H9 (cell line): ENCODE measurements around the gene CUEDC2. TPM values are rescaled to one million over a fixed set of nuclear protein-coding genes. Genes with fewer than 3 reads are reported as not detected.
A peak's percentile ranks its signal among the peaks of the same experiment; 100 is the strongest.

Experiments
- DNase-seq: peaks from one replicate; pipeline ENCODE4 v3.0.0-alpha.2; 2017
- H2AFZ ChIP-seq: one replicate; pipeline ENCODE4 v1.6.1; 2013; ENCODE audit warnings: mild to moderate bottlenecking, low read length, control low read depth, moderate library complexity
- H2AK5ac ChIP-seq: 2 replicates; pipeline ENCODE4 v1.6.1; 2013; ENCODE audit warnings: low read length, control low read depth, mixed read lengths; ENCODE audit not compliant: insufficient read length
- H2BK120ac ChIP-seq: one replicate; pipeline ENCODE4 v1.6.1; 2013; ENCODE audit warnings: low read depth, mild to moderate bottlenecking, low read length, control low read depth, inconsistent platforms; ENCODE audit not compliant: poor library complexity, severe bottlenecking
- H2BK12ac ChIP-seq: 2 replicates; pipeline ENCODE4 v1.6.1; 2013; ENCODE audit warnings: low read length, control low read depth, mixed read lengths, low read depth; ENCODE audit not compliant: insufficient read length
- H2BK15ac ChIP-seq: 2 replicates; pipeline ENCODE4 v1.6.1; 2013; ENCODE audit warnings: low read depth, low read length, control low read depth
- H2BK20ac ChIP-seq: one replicate; pipeline ENCODE4 v1.6.1; 2013; ENCODE audit warnings: low read depth, mild to moderate bottlenecking, low read length, control low read depth, inconsistent platforms; ENCODE audit not compliant: poor library complexity, severe bottlenecking
- H2BK5ac ChIP-seq: 2 replicates; pipeline ENCODE4 v1.6.1; 2013; ENCODE audit warnings: low read length, control low read depth, mixed read lengths; ENCODE audit not compliant: insufficient read length
- H3K14ac ChIP-seq: 2 replicates; pipeline ENCODE4 v1.6.1; 2013; ENCODE audit warnings: low read length, control low read depth; ENCODE audit not compliant: insufficient read depth
- H3K18ac ChIP-seq: 2 replicates; pipeline ENCODE4 v1.6.1; 2013; ENCODE audit warnings: low read depth, mild to moderate bottlenecking, mixed read lengths, low read length, control low read depth; ENCODE audit not compliant: insufficient read length
- H3K23ac ChIP-seq: 2 replicates; pipeline ENCODE4 v1.6.1; 2013; ENCODE audit warnings: low read length, control low read depth, mixed read lengths, low read depth; ENCODE audit not compliant: insufficient read length
- H3K23me2 ChIP-seq: 2 replicates; pipeline ENCODE4 v1.6.1; 2013; ENCODE audit warnings: low read depth, mild to moderate bottlenecking, mixed read lengths, low read length, control low read depth; ENCODE audit not compliant: insufficient read length, poor library complexity, severe bottlenecking
- H3K27ac ChIP-seq: 2 replicates; pipeline ENCODE4 v1.5.1; 2013; ENCODE audit warnings: low read length, control low read depth, mixed read lengths, low read depth; ENCODE audit not compliant: insufficient read length
- H3K27me3 ChIP-seq: 2 replicates; pipeline ENCODE4 v1.6.1; 2013; ENCODE audit warnings: low read length, control low read depth, inconsistent platforms; ENCODE audit not compliant: insufficient read depth
- H3K4ac ChIP-seq: 2 replicates; pipeline ENCODE4 v1.6.1; 2013; ENCODE audit warnings: low read depth, mild to moderate bottlenecking, control low read depth, inconsistent platforms, low read length, moderate library complexity
- H3K4me1 ChIP-seq: 2 replicates; pipeline ENCODE4 v1.6.1; 2013; ENCODE audit warnings: low read length, control low read depth, inconsistent platforms; ENCODE audit not compliant: insufficient read depth
- H3K4me2 ChIP-seq: 2 replicates; pipeline ENCODE4 v1.6.1; 2013; ENCODE audit warnings: low read length, control low read depth, mixed read lengths; ENCODE audit not compliant: insufficient read length, insufficient read depth
- H3K56ac ChIP-seq: 2 replicates; pipeline ENCODE4 v1.6.1; 2013; ENCODE audit warnings: low read depth, mild to moderate bottlenecking, mixed read lengths, low read length, control low read depth; ENCODE audit not compliant: insufficient read length
- H3K79me1 ChIP-seq: 2 replicates; pipeline ENCODE4 v1.6.1; 2013; ENCODE audit warnings: low read depth, mild to moderate bottlenecking, moderate library complexity, low read length, control low read depth, inconsistent platforms; ENCODE audit not compliant: insufficient read depth, poor library complexity, severe bottlenecking
- H3K79me2 ChIP-seq: 2 replicates; pipeline ENCODE4 v1.6.1; 2013; ENCODE audit warnings: low read length, control low read depth, inconsistent platforms; ENCODE audit not compliant: insufficient read depth
- H3K9ac ChIP-seq: 2 replicates; pipeline ENCODE4 v1.6.1; 2013; ENCODE audit warnings: low read length, control low read depth, mixed read lengths; ENCODE audit not compliant: insufficient read length; ENCODE audit errors: extremely low read depth
- H3K9me3 ChIP-seq: one replicate; pipeline ENCODE4 v1.6.1; 2013; ENCODE audit warnings: low read depth, low read length, inconsistent platforms; ENCODE audit not compliant: control insufficient read depth
- H3T11ph ChIP-seq: one replicate; pipeline ENCODE4 v1.6.1; 2013; ENCODE audit warnings: mild to moderate bottlenecking, low read length, control low read depth, inconsistent platforms
- H4K20me1 ChIP-seq: one replicate; pipeline ENCODE4 v1.6.1; 2013; ENCODE audit not compliant: control insufficient read depth, insufficient read length, insufficient read depth
- H4K5ac ChIP-seq: 2 replicates; pipeline ENCODE4 v1.6.1; 2013; ENCODE audit warnings: low read depth, mild to moderate bottlenecking, mixed read lengths, low read length, control low read depth; ENCODE audit not compliant: insufficient read length
- H4K8ac ChIP-seq: replicated peaks from 2 replicates; pipeline ENCODE4 v1.6.1; 2013; ENCODE audit warnings: low read length, control low read depth, mixed read lengths, low read depth; ENCODE audit not compliant: insufficient read length
- H4K91ac ChIP-seq: 2 replicates; pipeline ENCODE4 v1.6.1; 2013; ENCODE audit warnings: low read depth, mild to moderate bottlenecking, moderate library complexity, mixed read lengths, low read length, control low read depth; ENCODE audit not compliant: insufficient read length
- H3K27ac Mint-ChIP-seq, 3 experiments: 2 replicates in 2 of 3; 3 replicates in 1 of 3; pipeline ENCODE4 v1.8.0; 2020 to 2021; ENCODE audit warnings: mixed read lengths in 3 of 3, mild to moderate bottlenecking in 1 of 3, moderate library complexity in 1 of 3
- H3K27me3 Mint-ChIP-seq: 2 replicates; pipeline ENCODE4 v1.8.0; 2021; ENCODE audit warnings: low read depth, mild to moderate bottlenecking, moderate library complexity, mixed read lengths
- H3K36me3 Mint-ChIP-seq, 3 experiments: 2 replicates in 2 of 3; 3 replicates in 1 of 3; pipeline ENCODE4 v1.8.0; 2020 to 2021; ENCODE audit warnings: low read depth in 3 of 3, mixed read lengths in 3 of 3; ENCODE audit not compliant: insufficient read depth in 1 of 3
- H3K4me1 Mint-ChIP-seq, 2 experiments: 2 replicates each; pipeline ENCODE4 v1.8.0; 2020; ENCODE audit warnings: mixed read lengths in 2 of 2
- H3K4me3 Mint-ChIP-seq, 2 experiments: 2 replicates in 1 of 2; 3 replicates in 1 of 2; pipeline ENCODE4 v1.8.0; 2020 to 2021; ENCODE audit warnings: mild to moderate bottlenecking in 2 of 2, mixed read lengths in 2 of 2, moderate library complexity in 1 of 2
- H3K9me3 Mint-ChIP-seq, 2 experiments: 2 replicates in 1 of 2; 3 replicates in 1 of 2; pipeline ENCODE4 v1.8.0; 2020; ENCODE audit warnings: mild to moderate bottlenecking in 2 of 2, mixed read lengths in 2 of 2, moderate library complexity in 1 of 2
- WGBS: extraction: QIAGEN DNeasy Blood & Tissue Kit; methylation state at CpG from one replicate; pipeline ENCODE4 v1.1.7; 2013; ENCODE audit warnings: missing lambda C conversion rate, low lambda C conversion rate, mixed read lengths; ENCODE audit not compliant: insufficient read length; ENCODE audit errors: extremely low coverage; 5-methylcytosine and 5-hydroxymethylcytosine counted together
- total RNA-seq: library from RNA; stranded (reverse); gene quantifications from 2 replicates; pipeline ENCODE4 v1.2.1, GENCODE V29; 2021
- TF ChIP-seq, protein P1 (sequence below): fragments of 200-600 bp; sonication (generic); conservative IDR thresholded peaks from 3 replicates; pipeline ENCODE4 v1.8.0; 2021; ENCODE audit warnings: antibody characterized with exemption, mild to moderate bottlenecking

CUEDC2 gene
- total RNA-seq, 1 experiment from 2014 or later = 41.2 TPM

DNA sequence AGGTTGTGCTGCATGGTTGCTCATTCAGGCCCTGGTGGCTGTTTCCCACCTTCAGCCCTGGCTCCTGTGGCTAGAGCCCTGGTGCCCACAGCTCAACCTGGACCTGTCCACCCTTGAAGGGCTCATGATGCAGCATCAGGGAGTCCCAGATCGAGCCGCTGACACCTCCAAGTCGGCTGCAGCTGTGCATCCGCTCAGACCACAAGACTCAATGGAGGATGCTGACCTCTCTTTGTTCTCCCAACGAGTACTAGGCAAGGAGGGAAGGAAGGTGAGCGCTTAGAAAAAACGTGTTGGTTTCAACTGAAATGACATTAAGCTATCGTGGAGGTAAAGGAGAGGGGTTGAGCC, 28.4 kb upstream of the CUEDC2 start:
- Histone ChIP-seq H4K91ac (no peak overlapping the region), H2AK5ac (no peak overlapping the region), H2BK15ac (no peak overlapping the region), H3T11ph (peak overlapping the region; percentile 81), H3K27me3 (no peaks in the 10 kb centered on the region), H3K79me1 (no peaks in the 10 kb centered on the region), H3K23ac (no peak overlapping the region), H4K5ac (peak overlapping the region; percentile 80), H3K23me2 (peaks cover 10% of the 10 kb centered on the region), H2BK5ac (peak overlapping the region; percentile 32), H2BK120ac (peak overlapping the region; percentile 84), H3K79me2 (no peaks in the 10 kb centered on the region), H4K8ac (no peak overlapping the region), H3K9me3 (no peaks in the 10 kb centered on the region), H3K18ac (peak overlapping the region; percentile 90), H3K27ac (peak overlapping the region; percentile 16), H2BK20ac (peak overlapping the region; percentile 76), H3K4me1 (peaks cover 3% of the 10 kb centered on the region), H2AFZ (peak overlapping the region; percentile 53), H2BK12ac (peak overlapping the region; percentile 17), H3K9ac (no peak overlapping the region), H3K4ac (peak overlapping the region; percentile 29; the same call in 1 of the 2 replicates), H3K56ac (no peak overlapping the region), H4K20me1 (no peaks in the 10 kb centered on the region), H3K4me2 (peak overlapping the region; percentile 83), H3K14ac (peak overlapping the region; percentile 91; the same call in 1 of the 2 replicates)
- Mint-ChIP-seq H3K36me3 (peaks cover 1 to 7% (median 2%) of the 10 kb centered on the region in 3 experiments; a peak in 5 of 7 replicates), H3K9me3 (no peaks in the 10 kb centered on the region), H3K27me3 (peaks cover 16% of the 10 kb centered on the region), H3K27ac (peak overlapping the region; percentile 79 to 97 (median 91)), H3K4me3 (peak overlapping the region; percentile 76 to 95), H3K4me1 (peaks cover 47 to 57% of the 10 kb centered on the region in 2 experiments)
- no peak for DNase-seq
- TF ChIP-seq, protein P1, sequence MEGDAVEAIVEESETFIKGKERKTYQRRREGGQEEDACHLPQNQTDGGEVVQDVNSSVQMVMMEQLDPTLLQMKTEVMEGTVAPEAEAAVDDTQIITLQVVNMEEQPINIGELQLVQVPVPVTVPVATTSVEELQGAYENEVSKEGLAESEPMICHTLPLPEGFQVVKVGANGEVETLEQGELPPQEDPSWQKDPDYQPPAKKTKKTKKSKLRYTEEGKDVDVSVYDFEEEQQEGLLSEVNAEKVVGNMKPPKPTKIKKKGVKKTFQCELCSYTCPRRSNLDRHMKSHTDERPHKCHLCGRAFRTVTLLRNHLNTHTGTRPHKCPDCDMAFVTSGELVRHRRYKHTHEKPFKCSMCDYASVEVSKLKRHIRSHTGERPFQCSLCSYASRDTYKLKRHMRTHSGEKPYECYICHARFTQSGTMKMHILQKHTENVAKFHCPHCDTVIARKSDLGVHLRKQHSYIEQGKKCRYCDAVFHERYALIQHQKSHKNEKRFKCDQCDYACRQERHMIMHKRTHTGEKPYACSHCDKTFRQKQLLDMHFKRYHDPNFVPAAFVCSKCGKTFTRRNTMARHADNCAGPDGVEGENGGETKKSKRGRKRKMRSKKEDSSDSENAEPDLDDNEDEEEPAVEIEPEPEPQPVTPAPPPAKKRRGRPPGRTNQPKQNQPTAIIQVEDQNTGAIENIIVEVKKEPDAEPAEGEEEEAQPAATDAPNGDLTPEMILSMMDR = no peak
- WGBS = no CpG with 5 or more reads among the region's 8 CpGs
